GM19324 (cell line): ENCODE results near the gene AAK1.
"Not testable (repeated sequence)": the region's sequence is repeated elsewhere in the genome, so short reads cannot be mapped to it uniquely, and the experiment has no call there.

ENCODE experiments used
- ATAC-seq: cut with Tn5 transposase; IDR thresholded peaks from one replicate; pipeline ENCODE4 v1.9.1; 2021; ENCODE audit warnings: mild to moderate bottlenecking, moderate library complexity; ENCODE audit not compliant: unreplicated experiment, low FRiP score

The AAK1 gene

GRCh38 chr2:69577467-69578197 is 65.9 kb downstream of the AAK1 start:
- ATAC-seq, result no peak

- ATAC-seq, result no peak
Observed at GRCh38 chr2:69576880-69577279, 66.7 kb downstream of the AAK1 start.

GRCh38 chr2:69575926-69576325 is 67.6 kb downstream of the AAK1 start:
- no peak for ATAC-seq

- not testable (repeated sequence) for ATAC-seq
Observed at GRCh38 chr2:69575371-69575770, 68.2 kb downstream of the AAK1 start.

GRCh38 chr2:69572641-69573040 is 70.9 kb downstream of the AAK1 start:
- ATAC-seq, result no peak

- ATAC-seq, result no peak
Observed at GRCh38 chr2:69571189-69571588, 72.3 kb downstream of the AAK1 start.

GRCh38 chr2:69570474-69570873 is 73.1 kb downstream of the AAK1 start:
- ATAC-seq, result no peak

GRCh38 chr2:69567909-69568300 is 75.6 kb downstream of the AAK1 start:
- ATAC-seq, result no peak

GRCh38 chr2:69567157-69567908 is 76.2 kb downstream of the AAK1 start:
- ATAC-seq, result no peak

- no peak for ATAC-seq
Observed at GRCh38 chr2:69566669-69567068, 76.9 kb downstream of the AAK1 start.

GRCh38 chr2:69565431-69565839 is 78.1 kb downstream of the AAK1 start:
- no peak for ATAC-seq

GRCh38 chr2:69564604-69565003 is 78.9 kb downstream of the AAK1 start:
- no peak for ATAC-seq

- no peak for ATAC-seq
Observed at GRCh38 chr2:69563021-69563420, 80.5 kb downstream of the AAK1 start.

GRCh38 chr2:69561101-69561500 is 82.4 kb downstream of the AAK1 start:
- no peak for ATAC-seq

- ATAC-seq, result no peak
Observed at GRCh38 chr2:69560147-69560482, 83.4 kb downstream of the AAK1 start.

- ATAC-seq, result no peak
Observed at GRCh38 chr2:69559442-69560146, 83.9 kb downstream of the AAK1 start.

- ATAC-seq, result no peak
Observed at GRCh38 chr2:69556008-69556407, 87.5 kb downstream of the AAK1 start.

- no peak for ATAC-seq
Observed at GRCh38 chr2:69554981-69555380, 88.6 kb downstream of the AAK1 start.

GRCh38 chr2:69554568-69554967 is 89.0 kb downstream of the AAK1 start:
- no peak for ATAC-seq

GRCh38 chr2:69553991-69554390 is 89.5 kb downstream of the AAK1 start:
- no peak for ATAC-seq

- not testable (repeated sequence) for ATAC-seq
Observed at GRCh38 chr2:69550511-69550910, 93.0 kb downstream of the AAK1 start.

- no peak for ATAC-seq
Observed at GRCh38 chr2:69549421-69549820, 94.1 kb downstream of the AAK1 start.
